Measurements from ENCODE around the gene SORCS2.
"Not testable (repeated sequence)": the region's sequence is repeated elsewhere in the genome, so short reads cannot be mapped to it uniquely, and the experiment has no call there.

Gene SORCS2

GRCh38 chr4:7160951-7161440 is 31.3 kb upstream of the SORCS2 start:
- no peak for DNase-seq

GRCh38 chr4:7161721-7162214 is 30.6 kb upstream of the SORCS2 start:
- no peak for DNase-seq

- DNase-seq = not testable (repeated sequence)
Measured at GRCh38 chr4:7165056-7165873, 27.1 kb upstream of the SORCS2 start.

- no peak for DNase-seq
Measured at GRCh38 chr4:7165874-7166201, 26.5 kb upstream of the SORCS2 start.

- no peak for DNase-seq
Measured at GRCh38 chr4:7166237-7166636, 26.1 kb upstream of the SORCS2 start.

GRCh38 chr4:7166981-7167700 is 25.2 kb upstream of the SORCS2 start:
- DNase-seq = no peak

GRCh38 chr4:7167706-7168105 is 24.6 kb upstream of the SORCS2 start:
- no peak for DNase-seq

- no peak for DNase-seq
Measured at GRCh38 chr4:7168106-7168505, 24.2 kb upstream of the SORCS2 start.

GRCh38 chr4:7169134-7169533 is 23.2 kb upstream of the SORCS2 start:
- DNase-seq = no peak

- no peak for DNase-seq
Measured at GRCh38 chr4:7170012-7170411, 22.3 kb upstream of the SORCS2 start.

- no peak for DNase-seq
Measured at GRCh38 chr4:7171191-7171900, 21.0 kb upstream of the SORCS2 start.

- no peak for DNase-seq
Measured at GRCh38 chr4:7172508-7172907, 19.8 kb upstream of the SORCS2 start.

GRCh38 chr4:7172946-7173345 is 19.4 kb upstream of the SORCS2 start:
- no peak for DNase-seq

- no peak for DNase-seq
Measured at GRCh38 chr4:7173841-7174449, 18.4 kb upstream of the SORCS2 start.

- no peak for DNase-seq
Measured at GRCh38 chr4:7179158-7179557, 13.2 kb upstream of the SORCS2 start.

GRCh38 chr4:7180938-7181337 is 11.4 kb upstream of the SORCS2 start:
- DNase-seq = no peak

- DNase-seq = no peak
Measured at GRCh38 chr4:7182616-7183015, 9.7 kb upstream of the SORCS2 start.

GRCh38 chr4:7183161-7183560 is 9.2 kb upstream of the SORCS2 start:
- DNase-seq = no peak

- no peak for DNase-seq
Measured at GRCh38 chr4:7183780-7184460, 8.4 kb upstream of the SORCS2 start.

- DNase-seq = no peak
Measured at GRCh38 chr4:7185487-7186030, 6.8 kb upstream of the SORCS2 start.

GRCh38 chr4:7186031-7186430 is 6.3 kb upstream of the SORCS2 start:
- no peak for DNase-seq

- no peak for DNase-seq
Measured at GRCh38 chr4:7186516-7187167, 5.7 kb upstream of the SORCS2 start.
